A549 (cell line): ENCODE results near the gene CENPX. TPM values are rescaled to one million over a fixed set of nuclear protein-coding genes. Genes with fewer than 3 reads are reported as not detected.

Experiments used
- BCL3 ChIP-seq: fragments of >200 bp; sonication (Bioruptor Twin); formaldehyde crosslinking; IDR thresholded peaks from 3 replicates; pipeline ENCODE4 v1.6.1; 2016
- BHLHE40 ChIP-seq: IDR thresholded peaks from 2 replicates; pipeline ENCODE4 v1.6.1; 2012; ENCODE audit warnings: low read depth, low read length, inconsistent platforms
- CBX2 ChIP-seq: fragments of 200-600 bp; sonication (generic); IDR thresholded peaks from 2 replicates; pipeline ENCODE4 v1.6.1; 2016; ENCODE audit warnings: low read depth, mild to moderate bottlenecking, borderline replicate concordance
- CBX8 ChIP-seq: fragments of 200-600 bp; sonication (generic); IDR thresholded peaks from 2 replicates; pipeline ENCODE4 v1.6.1; 2016
- CEBPB ChIP-seq, 2 experiments: fragments of >200 bp in 1 of 2; sonication (Bioruptor Twin) in 1 of 2; formaldehyde crosslinking in 1 of 2; IDR thresholded peaks; 2 replicates each; pipeline ENCODE4 v1.6.1; 2012 to 2016
- CHD2 ChIP-seq: fragments of 150-350 bp; IDR thresholded peaks from 2 replicates; pipeline ENCODE4 v1.6.1; 2014; ENCODE audit warnings: low read length; ENCODE audit not compliant: partially characterized antibody
- CTCF ChIP-seq: fragments of >200 bp; sonication (Bioruptor Twin); formaldehyde crosslinking; IDR thresholded peaks from 3 replicates; pipeline ENCODE4 v1.5.1; 2016
- E2F6 ChIP-seq: IDR thresholded peaks from 2 replicates; pipeline ENCODE4 v1.6.1; 2012; ENCODE audit warnings: low read depth, borderline replicate concordance
- EHF ChIP-seq: fragments of 250-450 bp; sonication (Bioruptor Pico); IDR thresholded peaks from 2 replicates; pipeline ENCODE4 v1.5.0; 2020; ENCODE audit warnings: mild to moderate bottlenecking
- EHMT2 ChIP-seq: fragments of 200-600 bp; sonication (generic); IDR thresholded peaks from 2 replicates; pipeline ENCODE4 v1.6.1; 2016; ENCODE audit warnings: antibody characterized with exemption, low read depth, mild to moderate bottlenecking, moderate library complexity
- EP300 ChIP-seq, 2 experiments: fragments of >200 bp; sonication (Bioruptor Twin); formaldehyde crosslinking; IDR thresholded peaks; 2 replicates in 1 of 2; 3 replicates in 1 of 2; pipeline ENCODE4 v1.6.1; 2016 to 2017
- ESRRA ChIP-seq: fragments of 150-350 bp; IDR thresholded peaks from 2 replicates; pipeline ENCODE4 v1.6.1; 2014; ENCODE audit warnings: mild to moderate bottlenecking, low read length, borderline replicate concordance
- FOSB ChIP-seq: fragments of 250-450 bp; sonication (Bioruptor Pico); IDR thresholded peaks from 2 replicates; pipeline ENCODE4 v1.5.0; 2020; ENCODE audit warnings: mild to moderate bottlenecking, moderate library complexity
- FOSL2 ChIP-seq, 2 experiments: fragments of 450-650 bp in 1 of 2; fragments of >200 bp in 1 of 2; sonication (Bioruptor Twin) in 1 of 2; formaldehyde crosslinking; IDR thresholded peaks; 2 replicates each; pipeline versions ENCODE4 v1.5.0 to v1.6.1; 2016 to 2020; ENCODE audit warnings: mild to moderate bottlenecking in 1 of 2, moderate library complexity in 1 of 2
- GATA3 ChIP-seq: IDR thresholded peaks from 2 replicates; pipeline ENCODE4 v1.6.1; 2012; ENCODE audit warnings: borderline replicate concordance
- HES2 ChIP-seq: fragments of >200 bp; sonication (Bioruptor Twin); formaldehyde crosslinking; IDR thresholded peaks from 2 replicates; pipeline ENCODE4 v1.6.1; 2016
- HOXA7 ChIP-seq: fragments of 250-450 bp; sonication (Bioruptor Pico); IDR thresholded peaks from 2 replicates; pipeline ENCODE4 v1.5.0; 2020; ENCODE audit warnings: mild to moderate bottlenecking, moderate library complexity
- HOXB13 ChIP-seq: fragments of 250-450 bp; sonication (Bioruptor Pico); IDR thresholded peaks from 2 replicates; pipeline ENCODE4 v1.5.0; 2020; ENCODE audit warnings: low read depth, mild to moderate bottlenecking, moderate library complexity
- JUN ChIP-seq, 2 experiments: fragments of >200 bp; sonication (Bioruptor Twin); formaldehyde crosslinking; IDR thresholded peaks; 2 replicates in 1 of 2; 3 replicates in 1 of 2; pipeline ENCODE4 v1.6.1; 2016 to 2017
- JUNB ChIP-seq: fragments of >200 bp; sonication (Bioruptor Twin); formaldehyde crosslinking; IDR thresholded peaks from 2 replicates; pipeline ENCODE4 v1.6.1; 2016
- KDM1A ChIP-seq: fragments of 200-600 bp; sonication (generic); IDR thresholded peaks from 2 replicates; pipeline ENCODE4 v1.6.1; 2016; ENCODE audit warnings: low read depth, mild to moderate bottlenecking
- KDM5A ChIP-seq: fragments of 200-600 bp; sonication (generic); IDR thresholded peaks from 2 replicates; pipeline ENCODE4 v1.6.1; 2016; ENCODE audit warnings: antibody characterized with exemption, mild to moderate bottlenecking
- MAFK ChIP-seq: fragments of 450-650 bp; IDR thresholded peaks from 2 replicates; pipeline ENCODE4 v1.6.1; 2014; ENCODE audit not compliant: partially characterized antibody
- MAZ ChIP-seq: fragments of 150-350 bp; IDR thresholded peaks from 2 replicates; pipeline ENCODE4 v1.6.1; 2014; ENCODE audit warnings: antibody characterized with exemption, low read depth, low read length, borderline replicate concordance
- NPAS2 ChIP-seq: fragments of 250-450 bp; sonication (Bioruptor Pico); IDR thresholded peaks from 2 replicates; pipeline ENCODE4 v1.8.0; 2022; ENCODE audit warnings: mild to moderate bottlenecking, moderate library complexity, borderline replicate concordance
- PBX3 ChIP-seq: IDR thresholded peaks from 2 replicates; pipeline ENCODE4 v1.6.1; 2012
- POLR2A ChIP-seq: IDR thresholded peaks from 2 replicates; pipeline ENCODE4 v1.6.1; 2012; ENCODE audit warnings: mild to moderate bottlenecking, low read length
- RCOR1 ChIP-seq: fragments of 150-350 bp; IDR thresholded peaks from 2 replicates; pipeline ENCODE4 v1.6.1; 2014; ENCODE audit warnings: antibody characterized with exemption, low read length, low read depth
- RFX5 ChIP-seq: fragments of 450-650 bp; IDR thresholded peaks from 2 replicates; pipeline ENCODE4 v1.7.1; 2014; ENCODE audit warnings: antibody characterized with exemption, mild to moderate bottlenecking, moderate library complexity
- RNF2 ChIP-seq: fragments of 200-600 bp; sonication (generic); IDR thresholded peaks from 2 replicates; pipeline ENCODE4 v1.6.1; 2016; ENCODE audit warnings: low read depth, mild to moderate bottlenecking, antibody characterized with exemption, moderate library complexity, borderline replicate concordance
- SMC3 ChIP-seq: fragments of >200 bp; sonication (Bioruptor Twin); formaldehyde crosslinking; IDR thresholded peaks from 3 replicates; pipeline ENCODE4 v1.6.1; 2018; ENCODE audit warnings: inconsistent platforms
- SREBF2 ChIP-seq: fragments of 450-650 bp; IDR thresholded peaks from 2 replicates; pipeline ENCODE4 v1.6.1; 2014; ENCODE audit warnings: mild to moderate bottlenecking, moderate library complexity
- TFCP2L1 ChIP-seq: fragments of 250-450 bp; sonication (Bioruptor Pico); IDR thresholded peaks from 2 replicates; pipeline ENCODE4 v1.5.0; 2021; ENCODE audit warnings: mild to moderate bottlenecking
- ZC3H11A ChIP-seq: fragments of 450-650 bp; IDR thresholded peaks from 2 replicates; pipeline ENCODE4 v1.6.1; 2014; ENCODE audit warnings: antibody characterized with exemption, mild to moderate bottlenecking
- ZFP36 ChIP-seq: fragments of 450-650 bp; IDR thresholded peaks from 2 replicates; pipeline ENCODE4 v1.6.1; 2014; ENCODE audit warnings: borderline replicate concordance; ENCODE audit not compliant: partially characterized antibody
- ZNF302 ChIP-seq: fragments of 250-450 bp; sonication (Bioruptor Pico); IDR thresholded peaks from 2 replicates; pipeline ENCODE4 v1.9.0; 2021; ENCODE audit warnings: inconsistent platforms, mild to moderate bottlenecking, moderate library complexity
- polyA plus RNA-seq, 4 experiments: library from polyadenylated mRNA; depleted of rRNA in 3 of 4; stranded (reverse); fragments of >200 nt; fragmentation: RNase III in 1 of 4; extraction: RNeasy Plus Mini Kit Qiagen cat#74134 plus additional on column Dnase treatment in 1 of 4; gene quantifications; 2 replicates in 3 of 4; 3 replicates in 1 of 4; pipeline ENCODE4 v1.2.3, GENCODE V29; 2011 to 2017
- TF ChIP-seq, protein P1 (sequence below): IDR thresholded peaks from 2 replicates; pipeline ENCODE4 v1.6.1; 2012
- TF ChIP-seq, protein P2 (sequence below): fragments of 150-350 bp; IDR thresholded peaks from 2 replicates; pipeline ENCODE4 v1.6.1; 2014; ENCODE audit warnings: low read depth, mild to moderate bottlenecking, low read length

The CENPX gene
- polyA plus RNA-seq, 2 of the 4 experiments (the other 2 are of a cell fraction) = 80.5 to 222 TPM

DNA sequence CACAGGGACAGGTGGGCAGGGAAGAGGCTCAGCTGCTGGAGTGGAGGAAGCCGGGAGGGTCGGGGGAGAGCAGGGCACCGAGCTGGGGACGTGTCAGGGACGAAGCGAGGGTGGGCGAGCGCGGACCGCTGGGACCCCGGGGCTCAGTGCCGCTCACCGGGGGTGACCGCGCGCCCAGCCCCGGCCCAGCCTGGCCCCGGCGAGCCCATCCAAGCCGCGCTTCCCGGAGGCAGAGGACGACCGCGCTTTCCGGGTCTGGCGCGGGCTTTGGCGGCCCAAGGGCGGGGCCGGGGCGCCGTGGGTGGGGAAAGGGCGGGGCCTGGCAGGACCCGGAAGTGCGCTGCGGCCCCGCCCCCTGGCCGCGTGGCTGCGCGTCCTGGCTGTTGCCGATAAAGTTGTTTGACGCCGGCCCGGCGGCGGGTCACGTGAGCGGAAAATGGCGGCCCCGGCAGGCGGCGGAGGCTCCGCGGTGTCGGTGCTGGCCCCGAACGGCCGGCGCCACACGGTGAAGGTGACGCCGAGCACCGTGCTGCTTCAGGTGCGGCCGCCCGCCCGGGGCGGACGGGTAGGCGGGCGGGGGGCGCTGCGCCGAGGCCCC is 45.4 kb downstream of the CENPX start, which contains the start of gene ASPSCR1 (continued):
- peak; percentile 83; the same call in 2 of the 3 replicates for TF ChIP-seq BCL3
- TF ChIP-seq GATA3 = no peak; the same call in 1 of the 2 replicates
- peak; percentile 77 for TF ChIP-seq POLR2A
- peak; percentile 47; the same call in 1 of the 2 replicates for TF ChIP-seq RFX5
- TF ChIP-seq BHLHE40 = peak; percentile 96
- no peak; the same call in 1 of the 2 replicates for TF ChIP-seq HOXB13 (CRISPR knock-in tag)
- no peak; the same call in 1 of the 2 replicates for TF ChIP-seq EHF (CRISPR knock-in tag)
- 0 out of 2 replicates have a peak, but pooled peaks have one; percentile 36 for TF ChIP-seq KDM5A
- TF ChIP-seq, protein P1, sequence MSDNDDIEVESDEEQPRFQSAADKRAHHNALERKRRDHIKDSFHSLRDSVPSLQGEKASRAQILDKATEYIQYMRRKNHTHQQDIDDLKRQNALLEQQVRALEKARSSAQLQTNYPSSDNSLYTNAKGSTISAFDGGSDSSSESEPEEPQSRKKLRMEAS = peak; percentile 98
- no peak for TF ChIP-seq ZNF302 (CRISPR knock-in tag)
- 0 out of 3 replicates have a peak, but pooled peaks have one; percentile 11 for TF ChIP-seq SMC3
- TF ChIP-seq FOSB (CRISPR knock-in tag) = no peak
- TF ChIP-seq, protein P2, sequence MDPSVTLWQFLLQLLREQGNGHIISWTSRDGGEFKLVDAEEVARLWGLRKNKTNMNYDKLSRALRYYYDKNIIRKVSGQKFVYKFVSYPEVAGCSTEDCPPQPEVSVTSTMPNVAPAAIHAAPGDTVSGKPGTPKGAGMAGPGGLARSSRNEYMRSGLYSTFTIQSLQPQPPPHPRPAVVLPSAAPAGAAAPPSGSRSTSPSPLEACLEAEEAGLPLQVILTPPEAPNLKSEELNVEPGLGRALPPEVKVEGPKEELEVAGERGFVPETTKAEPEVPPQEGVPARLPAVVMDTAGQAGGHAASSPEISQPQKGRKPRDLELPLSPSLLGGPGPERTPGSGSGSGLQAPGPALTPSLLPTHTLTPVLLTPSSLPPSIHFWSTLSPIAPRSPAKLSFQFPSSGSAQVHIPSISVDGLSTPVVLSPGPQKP = no peak
- no peak for TF ChIP-seq MAFK
- TF ChIP-seq RCOR1 = no peak
- TF ChIP-seq HOXA7 (CRISPR knock-in tag) = no peak
- TF ChIP-seq NPAS2 = peak; percentile 86
- peak; percentile 46; the same call in 1 of the 2 replicates for TF ChIP-seq PBX3
- TF ChIP-seq FOSL2 (IDR thresholded peaks at IDR 0.05) = no peak
- TF ChIP-seq FOSL2 (CRISPR knock-in tag; IDR thresholded peaks at IDR 0.05) = no peak
- TF ChIP-seq CBX8 = no peak
- no peak for TF ChIP-seq ZFP36
- TF ChIP-seq EP300 (IDR thresholded peaks at IDR 0.05) = no peak
- 0 out of 2 replicates have a peak, but pooled peaks have one; percentile 70 for TF ChIP-seq MAZ
- TF ChIP-seq CTCF = no peak
- TF ChIP-seq CEBPB (IDR thresholded peaks at IDR 0.05) = no peak
- TF ChIP-seq SREBF2 = no peak
- TF ChIP-seq JUNB = no peak
- no peak for TF ChIP-seq CHD2
- no peak for TF ChIP-seq KDM1A
- TF ChIP-seq E2F6 = peak; percentile 87
- no peak for TF ChIP-seq HES2
- no peak for TF ChIP-seq CBX2
- TF ChIP-seq JUN (IDR thresholded peaks at IDR 0.05) = peak; percentile 89 to 99; a peak in 4 of 5 replicates
- no peak for TF ChIP-seq ZC3H11A
- TF ChIP-seq RNF2 = no peak
- no peak for TF ChIP-seq TFCP2L1 (CRISPR knock-in tag)
- no peak for TF ChIP-seq EHMT2
- no peak for TF ChIP-seq ESRRA
